Stomach smooth muscle (tissue), 2 donors: ENCODE results near the gene NEU1.

Source experiments
- H3K27ac ChIP-seq: one replicate; pipeline ENCODE4 v1.7.0; 2013; ENCODE audit warnings: mild to moderate bottlenecking, low read length, inconsistent platforms
- H3K27me3 ChIP-seq, 2 donors: one replicate each; pipeline ENCODE4 v1.7.0; 2013; ENCODE audit warnings: low read length in 2 of 2; ENCODE audit not compliant: insufficient read depth in 2 of 2, control insufficient read depth in 1 of 2
- H3K36me3 ChIP-seq, 2 donors: one replicate each; pipeline ENCODE4 v1.7.0; 2013; ENCODE audit warnings: low read length in 2 of 2; ENCODE audit not compliant: control insufficient read depth in 2 of 2, insufficient read depth in 2 of 2
- H3K4me1 ChIP-seq: one replicate; pipeline ENCODE4 v1.7.0; 2013; ENCODE audit warnings: low read length; ENCODE audit not compliant: control insufficient read depth, insufficient read depth
- H3K4me3 ChIP-seq, 2 donors: one replicate each; pipeline ENCODE4 v1.7.0; 2013; ENCODE audit warnings: low read length in 2 of 2
- H3K9ac ChIP-seq, 2 donors: one replicate each; pipeline ENCODE4 v1.7.0; 2013; ENCODE audit warnings: low read length in 2 of 2, mild to moderate bottlenecking in 1 of 2
- H3K9me3 ChIP-seq, 2 donors: one replicate each; pipeline ENCODE4 v1.7.0; 2013; ENCODE audit warnings: low read length in 2 of 2; ENCODE audit not compliant: control insufficient read depth in 2 of 2
- donor health status: healthy.
- donor health status: Pancreatic carcinoma.

The NEU1 gene

GRCh38 chr6:31879901-31880300 is 17.3 kb upstream of the NEU1 start:
- Histone ChIP-seq H3K9me3 (no peaks in the 10 kb centered on the region), H3K36me3 (peaks cover 33 to 42% of the 10 kb centered on the region in 2 donors), H3K4me3 (no peak overlapping the region), H3K9ac (no peak overlapping the region), H3K4me1 (peaks cover 3% of the 10 kb centered on the region), H3K27ac (no peak overlapping the region), H3K27me3 (no peaks in the 10 kb centered on the region)

DNA sequence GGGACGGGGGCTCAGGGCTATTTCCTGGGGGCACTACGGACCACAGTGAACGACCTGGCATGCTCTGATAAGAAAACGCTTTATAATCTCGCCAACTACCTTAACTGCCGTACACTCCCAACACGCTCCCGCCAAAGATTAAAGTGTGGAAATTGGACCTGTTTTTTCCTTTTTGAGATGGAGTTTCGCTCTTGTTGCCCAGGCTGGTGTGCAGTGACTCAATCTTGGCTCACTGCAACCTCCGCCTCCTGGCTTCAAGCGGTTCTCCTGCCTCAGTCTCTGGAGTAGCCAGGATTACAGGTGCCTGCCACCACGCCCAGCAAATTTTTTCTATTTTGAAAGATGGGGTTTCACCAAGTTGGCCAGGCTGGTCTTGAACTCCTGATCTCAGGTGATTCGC is 16.5 kb upstream of the NEU1 start:
- Histone ChIP-seq H3K9ac (no peak overlapping the region), H3K27me3 (no peaks in the 10 kb centered on the region), H3K4me3 (no peak overlapping the region), H3K27ac (no peak overlapping the region), H3K36me3 (peaks cover 28 to 36% of the 10 kb centered on the region in 2 donors), H3K9me3 (no peaks in the 10 kb centered on the region), H3K4me1 (peaks cover 3% of the 10 kb centered on the region)

DNA sequence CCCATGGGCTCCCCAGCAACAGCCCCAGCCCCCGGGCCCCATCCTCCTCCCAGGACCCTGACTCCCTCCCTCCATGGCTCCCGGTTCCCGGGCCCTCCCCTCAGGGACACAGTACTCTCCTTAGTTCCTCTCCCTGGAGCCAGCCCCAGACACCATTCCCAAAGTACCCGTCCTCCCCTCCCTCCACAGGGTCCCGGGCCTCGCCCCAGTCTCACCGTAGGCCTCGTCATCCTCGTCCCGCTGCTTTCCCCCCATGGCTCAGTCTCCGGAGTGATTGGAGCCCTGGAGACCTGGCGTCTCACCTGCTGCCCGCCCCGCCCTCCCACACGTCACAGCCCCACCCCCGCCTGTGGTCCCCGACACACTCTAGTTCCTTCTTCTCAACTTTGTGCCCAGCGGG is 16.1 kb upstream of the NEU1 start, which contains the start of gene SLC44A4:
Gene SLC44A4 (minus strand): TSS at position 272 of the 400 bp plus-strand sequence. CDS start 17 bp downstream, at position 255.
- peaks cover 24 to 35% of the 10 kb centered on the region in 2 donors for H3K36me3 ChIP-seq
- no peak within 1 kb of the TSS for H3K4me3 ChIP-seq
- H3K27me3 ChIP-seq = no peaks in the 10 kb centered on the region
- H3K9ac ChIP-seq = no peak within 1 kb of the TSS
- H3K9me3 ChIP-seq = no peaks in the 10 kb centered on the region
- H3K4me1 ChIP-seq = peaks cover 3% of the 10 kb centered on the region
- H3K27ac ChIP-seq = no peak within 1 kb of the TSS

GRCh38 chr6:31878222-31878621 is 15.6 kb upstream of the NEU1 start:
- H3K9ac ChIP-seq = no peak overlapping the region
- no peak overlapping the region for H3K27ac ChIP-seq
- no peaks in the 10 kb centered on the region for H3K9me3 ChIP-seq
- no peak overlapping the region for H3K4me3 ChIP-seq
- peaks cover 3% of the 10 kb centered on the region for H3K4me1 ChIP-seq
- peaks cover 19 to 30% of the 10 kb centered on the region in 2 donors for H3K36me3 ChIP-seq
- H3K27me3 ChIP-seq = no peaks in the 10 kb centered on the region

GRCh38 chr6:31877651-31878161 is 15.1 kb upstream of the NEU1 start:
- Histone ChIP-seq H3K9me3 (no peaks in the 10 kb centered on the region), H3K27me3 (no peaks in the 10 kb centered on the region), H3K9ac (no peak overlapping the region), H3K36me3 (peaks cover 14 to 25% of the 10 kb centered on the region in 2 donors), H3K4me3 (no peak overlapping the region), H3K4me1 (peaks cover 3% of the 10 kb centered on the region), H3K27ac (no peak overlapping the region)

- Histone ChIP-seq H3K4me1 (peaks cover 3% of the 10 kb centered on the region), H3K9ac (no peak overlapping the region), H3K27ac (no peak overlapping the region), H3K36me3 (peaks cover 9 to 20% of the 10 kb centered on the region in 2 donors), H3K9me3 (no peaks in the 10 kb centered on the region), H3K4me3 (no peak overlapping the region), H3K27me3 (no peaks in the 10 kb centered on the region)
These were observed 14.6 kb upstream of the NEU1 start for GRCh38 chr6:31877125-31877650.

- Histone ChIP-seq H3K27me3 (no peaks in the 10 kb centered on the region), H3K4me3 (no peak overlapping the region), H3K9me3 (no peaks in the 10 kb centered on the region), H3K9ac (no peak overlapping the region), H3K4me1 (peaks cover 3% of the 10 kb centered on the region), H3K36me3 (peaks cover 9 to 15% of the 10 kb centered on the region in 2 donors), H3K27ac (no peak overlapping the region)
These were observed 13.7 kb upstream of the NEU1 start for GRCh38 chr6:31876357-31876756.

DNA sequence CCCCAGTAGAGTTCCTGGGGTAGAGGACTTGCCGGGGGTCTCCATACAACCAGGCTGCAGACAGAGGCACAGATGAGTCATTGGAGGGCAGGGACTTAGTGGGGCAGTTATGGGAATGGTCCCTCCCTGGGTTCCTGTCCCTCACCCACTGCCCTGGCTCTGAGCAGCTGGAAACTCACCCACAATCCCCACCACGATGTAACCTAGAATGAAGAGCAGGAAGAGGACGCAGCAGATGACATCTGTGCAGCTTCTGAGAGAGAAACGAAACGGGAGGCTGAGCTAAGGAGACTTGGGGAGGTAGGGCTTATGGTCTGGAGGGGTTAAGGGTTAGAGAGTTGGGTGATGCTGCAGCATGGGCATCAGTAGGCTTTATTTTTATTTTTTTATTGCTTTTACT is 13.3 kb upstream of the NEU1 start:
- Histone ChIP-seq H3K27me3 (no peaks in the 10 kb centered on the region), H3K9ac (no peak overlapping the region), H3K9me3 (no peaks in the 10 kb centered on the region), H3K4me1 (peaks cover 3% of the 10 kb centered on the region), H3K27ac (no peak overlapping the region), H3K4me3 (no peak overlapping the region), H3K36me3 (peaks cover 5 to 10% of the 10 kb centered on the region in 2 donors)

DNA sequence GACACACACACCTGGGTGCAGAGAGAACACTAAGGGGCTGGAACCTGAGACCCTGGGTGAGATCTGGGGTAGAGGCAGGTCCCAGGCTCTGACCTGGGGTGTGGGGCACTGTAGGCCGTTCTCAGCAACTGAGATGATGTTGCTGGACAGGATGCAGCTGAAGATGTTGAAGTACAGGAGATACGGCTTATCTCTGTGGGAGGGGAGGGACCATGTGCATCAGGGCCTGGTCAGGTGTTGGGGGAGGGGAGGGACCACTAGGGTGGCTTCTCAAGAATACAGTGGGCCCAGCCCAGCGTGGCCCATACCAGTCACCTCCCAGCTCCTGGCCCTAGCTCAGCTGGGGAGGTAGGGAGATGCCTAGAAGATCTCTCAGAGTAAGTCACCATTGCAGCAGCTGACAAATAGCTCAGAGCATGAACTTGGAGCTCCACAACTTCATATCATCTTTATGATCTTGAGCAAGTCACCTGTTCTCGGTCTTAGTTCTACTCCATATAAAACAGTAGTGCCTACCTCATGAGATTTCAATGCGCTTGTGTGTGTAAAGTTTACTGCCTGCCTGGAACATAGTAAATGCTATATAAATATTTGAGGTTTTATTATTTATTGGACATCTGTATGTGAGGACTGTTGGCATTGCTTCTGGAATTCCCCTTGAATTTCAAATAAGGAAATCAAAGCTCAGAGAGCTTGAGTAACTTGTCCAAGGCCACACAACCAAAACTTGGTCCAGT is 12.4 kb upstream of the NEU1 start:
- Histone ChIP-seq H3K9ac (no peak overlapping the region), H3K27me3 (no peaks in the 10 kb centered on the region), H3K4me1 (peaks cover 3% of the 10 kb centered on the region), H3K4me3 (no peak overlapping the region), H3K9me3 (no peaks in the 10 kb centered on the region), H3K27ac (no peak overlapping the region), H3K36me3 (peaks cover 0 to 5% of the 10 kb centered on the region in 2 donors)

- H3K9me3 ChIP-seq = no peaks in the 10 kb centered on the region
These were observed 11.6 kb upstream of the NEU1 start for GRCh38 chr6:31874084-31874670.

More at GRCh38 chr6:31874084-31874670, 11.6 kb upstream of the NEU1 start:
- no peak overlapping the region for H3K4me3 ChIP-seq
- no peaks in the 10 kb centered on the region for H3K4me1 ChIP-seq
- H3K27ac ChIP-seq = no peak overlapping the region
- peaks cover 0 to 2% of the 10 kb centered on the region in 2 donors for H3K27me3 ChIP-seq
- H3K36me3 ChIP-seq = no peaks in the 10 kb centered on the region
- no peak overlapping the region for H3K9ac ChIP-seq
